LNCaP clone FGC (cell line): ENCODE results near the gene B4GALT2.
A peak's percentile ranks its signal among the peaks of the same experiment; 100 is the strongest.

Source experiments
- DNase-seq: peaks from one replicate; pipeline ENCODE4 v3.0.0-alpha.2; 2011; ENCODE audit warnings: low read depth
- H3K4me3 ChIP-seq: 2 replicates; pipeline ENCODE4 v1.5.1; 2011; ENCODE audit warnings: mild to moderate bottlenecking, low read depth, low read length, control low read depth
- CTCF ChIP-seq: IDR thresholded peaks from 2 replicates; pipeline ENCODE4 v1.5.1; 2012; ENCODE audit warnings: mild to moderate bottlenecking; ENCODE audit not compliant: control insufficient read depth, insufficient read depth; ENCODE audit errors: extremely low read depth

Gene B4GALT2

GRCh38 chr1:43963006-43963405, 16.0 kb upstream of the B4GALT2 start:
- DNase-seq = no peak
- no peak overlapping the region for H3K4me3 ChIP-seq
- TF ChIP-seq CTCF = no peak

DNA sequence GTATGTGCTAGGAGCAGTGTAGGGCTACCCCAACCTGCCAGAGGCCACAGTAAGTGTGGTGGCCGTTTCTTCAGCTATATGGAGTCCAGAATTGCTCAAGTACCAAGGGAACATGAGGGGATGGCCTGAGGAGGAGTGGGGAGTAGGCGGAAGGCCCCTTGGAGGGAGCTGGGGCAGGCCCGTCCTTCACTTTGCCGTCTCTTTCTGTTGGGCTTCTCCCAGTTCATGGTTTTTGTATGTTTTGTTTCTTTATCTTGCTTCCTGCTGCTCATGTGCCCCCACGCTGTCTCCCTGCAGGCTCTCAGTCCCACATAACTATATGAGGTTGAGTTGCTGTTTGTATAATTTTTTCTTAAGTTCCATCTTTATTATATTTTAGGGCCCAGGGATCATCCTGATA, 15.1 kb upstream of the B4GALT2 start:
- DNase-seq = no peak
- no peak overlapping the region for H3K4me3 ChIP-seq
- no peak for TF ChIP-seq CTCF

DNA sequence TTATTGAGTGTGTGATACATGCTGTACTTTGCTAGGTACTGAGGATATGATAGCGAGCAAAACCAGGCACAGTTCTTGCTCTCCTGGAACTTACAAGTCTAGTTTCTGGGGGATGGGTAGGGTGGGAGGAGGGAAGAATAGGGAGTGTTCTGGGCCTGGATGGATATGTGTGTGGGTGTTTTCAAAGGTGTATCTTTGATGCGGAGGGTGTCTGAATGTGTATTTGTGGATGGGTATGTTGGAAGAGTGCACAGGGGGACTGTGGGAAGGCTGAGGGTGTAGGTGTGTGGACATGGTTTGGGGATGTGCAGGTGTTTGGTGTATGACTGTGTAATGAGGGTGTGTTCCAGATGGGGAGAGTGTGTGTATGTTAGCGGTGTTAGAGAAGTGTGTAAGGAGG, 13.7 kb upstream of the B4GALT2 start:
- no peak overlapping the region for H3K4me3 ChIP-seq
- DNase-seq = no peak
- no peak for TF ChIP-seq CTCF

DNA sequence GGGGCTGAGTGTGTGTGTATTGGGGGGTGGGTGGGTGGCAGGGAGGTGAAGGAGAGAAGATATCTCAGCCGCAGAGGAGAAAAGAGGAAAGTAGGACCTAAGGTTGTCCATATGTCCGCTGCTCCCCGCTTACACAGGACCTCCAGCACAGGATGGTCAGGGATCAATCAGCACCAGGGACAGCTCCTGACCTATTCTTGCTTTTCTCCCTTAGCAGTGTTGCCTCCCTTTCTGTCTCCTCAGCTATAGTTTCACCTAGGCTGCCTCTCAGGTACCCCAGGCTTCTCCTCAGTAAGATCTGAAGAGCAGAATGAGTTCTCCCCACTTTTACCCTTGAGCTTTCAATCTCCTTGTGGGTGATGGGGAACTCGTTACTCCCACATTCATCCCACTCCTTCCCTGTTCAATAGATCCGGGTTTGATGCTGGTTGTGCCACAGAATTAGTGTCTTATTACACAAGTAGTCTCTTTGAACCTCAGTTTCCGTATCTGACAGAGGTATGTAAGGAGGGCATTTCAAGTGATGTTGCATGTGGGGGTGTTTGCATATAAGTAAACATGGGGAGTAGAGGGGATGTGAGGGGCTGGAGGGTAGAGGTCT, 10.6 kb upstream of the B4GALT2 start:
- no peak overlapping the region for H3K4me3 ChIP-seq
- DNase-seq = no peak
- TF ChIP-seq CTCF = no peak

DNA sequence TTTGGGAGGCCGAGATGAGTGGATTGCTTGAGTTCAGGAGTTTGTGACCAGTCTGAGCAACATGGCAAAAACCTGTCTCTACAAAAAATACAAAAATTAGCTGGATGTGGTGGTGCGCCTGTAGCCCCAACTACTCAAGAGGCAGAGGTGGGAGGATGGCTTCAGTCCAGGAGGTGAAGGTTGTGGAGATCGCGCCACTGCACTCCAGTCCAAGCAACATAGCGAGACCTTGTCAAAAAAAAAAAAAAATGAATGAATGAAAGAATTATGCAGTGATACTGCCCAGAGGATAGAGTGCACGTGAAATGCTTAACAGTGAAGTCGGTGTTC, 9.6 kb upstream of the B4GALT2 start:
- H3K4me3 ChIP-seq = peak overlapping the region; percentile 99; the same call in 1 of the 2 replicates

DNA sequence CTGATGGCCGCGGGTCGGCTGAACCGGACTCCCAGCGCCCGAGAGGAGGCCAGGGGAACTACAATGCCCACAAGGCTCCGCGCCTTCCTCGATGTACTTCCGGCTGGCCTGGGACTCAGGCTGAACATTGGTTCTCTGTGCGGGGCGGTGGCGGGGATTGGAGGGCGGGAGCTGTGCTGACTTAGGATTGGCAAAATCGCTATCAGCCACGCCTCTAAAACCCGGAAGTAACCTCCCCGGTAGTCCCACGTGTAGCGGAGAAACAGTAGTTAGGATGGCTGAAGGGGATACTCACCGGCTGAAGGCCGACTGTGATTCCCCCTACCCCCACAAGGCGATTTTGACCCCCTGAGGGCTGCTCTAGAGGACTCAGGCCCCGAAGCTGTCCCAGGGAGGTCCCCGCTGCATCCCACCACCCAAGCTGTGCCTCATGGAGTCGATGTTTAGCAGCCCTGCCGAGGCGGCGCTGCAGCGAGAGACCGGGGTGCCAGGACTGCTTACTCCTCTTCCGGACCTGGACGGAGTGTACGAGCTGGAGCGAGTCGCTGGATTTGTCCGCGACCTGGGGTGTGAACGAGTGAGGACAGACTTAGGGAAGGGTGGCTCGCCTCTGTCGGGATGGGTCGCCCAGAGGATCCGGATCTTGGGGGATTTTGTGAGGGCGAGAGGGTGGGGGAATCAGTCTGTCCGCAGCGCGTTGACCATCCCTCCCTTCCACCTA, 9.1 kb upstream of the B4GALT2 start, which contains the start of gene DPH2:
TSS of gene DPH2 (plus strand) at position 265 of the 721 bp plus-strand sequence. CDS start at position 431, 166 bp downstream.
- peak; percentile 94 for DNase-seq
- H3K4me3 ChIP-seq = peak within 1 kb of the TSS; percentile 99
- no peak for TF ChIP-seq CTCF

More for the DNA sequence above, 9.6 kb upstream of the B4GALT2 start:
- no peak for DNase-seq
- TF ChIP-seq CTCF = no peak

GRCh38 chr1:43970502-43970901, 8.5 kb upstream of the B4GALT2 start:
- TF ChIP-seq CTCF = no peak
- DNase-seq = no peak
- peak overlapping the region; percentile 99 for H3K4me3 ChIP-seq
